Parathyroid adenoma (tissue), 2 donors: Measurements from ENCODE around the gene APBA2.

ENCODE experiments used
- H2AFZ ChIP-seq: fragments of 300-600 bp; sonication (generic); one replicate; pipeline ENCODE4 v1.7.0; 2017; ENCODE audit warnings: antibody characterized with exemption, mild to moderate bottlenecking
- H3K27ac ChIP-seq: fragments of 300-600 bp; sonication (generic); one replicate; pipeline ENCODE4 v1.7.0; 2017
- H3K27me3 ChIP-seq: fragments of 300-600 bp; sonication (generic); one replicate; pipeline ENCODE4 v1.7.0; 2017; ENCODE audit warnings: low read length; ENCODE audit not compliant: control insufficient read depth, insufficient read depth
- H3K36me3 ChIP-seq: fragments of 300-600 bp; sonication (generic); one replicate; pipeline ENCODE4 v1.7.0; 2017; ENCODE audit warnings: low read length; ENCODE audit not compliant: control insufficient read depth, insufficient read depth
- H3K4me1 ChIP-seq: fragments of 300-600 bp; sonication (generic); one replicate; pipeline ENCODE4 v1.7.0; 2017; ENCODE audit warnings: control low read depth
- H3K4me2 ChIP-seq: fragments of 300-600 bp; sonication (generic); one replicate; pipeline ENCODE4 v1.7.0; 2017; ENCODE audit warnings: low read length
- H3K4me3 ChIP-seq: fragments of 300-600 bp; sonication (generic); one replicate; pipeline ENCODE4 v1.7.0; 2017; ENCODE audit warnings: low read depth, low read length
- H3K79me2 ChIP-seq: fragments of 300-600 bp; sonication (generic); one replicate; pipeline ENCODE4 v1.7.0; 2017; ENCODE audit warnings: control low read depth
- H3K9ac ChIP-seq: fragments of 300-600 bp; sonication (generic); one replicate; pipeline ENCODE4 v1.7.0; 2017; ENCODE audit warnings: mild to moderate bottlenecking
- H3K9me3 ChIP-seq: fragments of 300-600 bp; sonication (generic); one replicate; pipeline ENCODE4 v1.7.0; 2017; ENCODE audit warnings: low read length; ENCODE audit not compliant: control insufficient read depth
- CTCF ChIP-seq: fragments of 300-600 bp; sonication (generic); IDR thresholded peaks from one replicate; pipeline ENCODE4 v1.7.0; 2017; ENCODE audit warnings: antibody characterized with exemption, mild to moderate bottlenecking
- donor health status: primary hyperparathyroidism.

APBA2 gene

DNA sequence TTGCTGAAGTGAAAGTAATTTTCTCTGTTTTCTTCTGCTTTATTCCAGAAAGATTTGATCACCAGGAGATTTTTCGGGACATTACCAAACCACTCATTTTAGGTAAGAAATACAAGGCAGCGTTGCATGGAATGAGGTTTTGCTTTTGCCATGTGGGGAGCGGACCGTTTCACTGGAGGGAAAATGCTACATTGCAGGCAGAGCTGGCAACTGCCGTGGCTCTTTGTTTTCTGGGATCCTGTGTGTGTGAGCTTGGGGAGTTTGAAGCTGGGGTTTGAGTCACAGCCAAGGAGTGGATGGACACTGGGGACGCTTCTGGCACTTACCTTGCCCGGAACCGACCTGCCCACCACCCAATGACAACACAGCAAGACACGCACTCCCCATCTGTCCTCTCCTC is 109.9 kb downstream of the APBA2 start:
- Histone ChIP-seq H3K36me3 (no peaks in the 10 kb centered on the region), H2AFZ (no peak overlapping the region), H3K79me2 (no peaks in the 10 kb centered on the region), H3K4me1 (no peaks in the 10 kb centered on the region), H3K4me2 (no peak overlapping the region), H3K9me3 (no peaks in the 10 kb centered on the region), H3K9ac (no peak overlapping the region), H3K27me3 (no peaks in the 10 kb centered on the region), H3K4me3 (no peak overlapping the region), H3K27ac (no peak overlapping the region)
- no peak for TF ChIP-seq CTCF

- no peak overlapping the region for H3K9ac ChIP-seq
- H3K4me3 ChIP-seq: no peak overlapping the region
- H3K4me2 ChIP-seq: no peak overlapping the region
- TF ChIP-seq CTCF: no peak
- H3K27ac ChIP-seq: no peak overlapping the region
- no peaks in the 10 kb centered on the region for H3K27me3 ChIP-seq
- no peaks in the 10 kb centered on the region for H3K4me1 ChIP-seq
- no peaks in the 10 kb centered on the region for H3K36me3 ChIP-seq
- no peaks in the 10 kb centered on the region for H3K79me2 ChIP-seq
- H2AFZ ChIP-seq: no peak overlapping the region
- H3K9me3 ChIP-seq: no peaks in the 10 kb centered on the region
Measured at GRCh38 chr15:28996289-28996688, 110.5 kb downstream of the APBA2 start.

GRCh38 chr15:28996953-28997352 is 111.2 kb downstream of the APBA2 start:
- H3K79me2 ChIP-seq: no peaks in the 10 kb centered on the region
- H3K4me3 ChIP-seq: no peak overlapping the region

GRCh38 chr15:28997791-28998190 is 112.0 kb downstream of the APBA2 start:
- no peaks in the 10 kb centered on the region for H3K36me3 ChIP-seq
- TF ChIP-seq CTCF: no peak
- no peaks in the 10 kb centered on the region for H3K27me3 ChIP-seq
- H2AFZ ChIP-seq: no peak overlapping the region
- no peaks in the 10 kb centered on the region for H3K79me2 ChIP-seq
- H3K4me3 ChIP-seq: no peak overlapping the region
- no peaks in the 10 kb centered on the region for H3K4me1 ChIP-seq
- no peak overlapping the region for H3K9ac ChIP-seq
- H3K4me2 ChIP-seq: no peak overlapping the region
- H3K27ac ChIP-seq: no peak overlapping the region
- H3K9me3 ChIP-seq: no peaks in the 10 kb centered on the region

More at GRCh38 chr15:28996953-28997352, 111.2 kb downstream of the APBA2 start:
- H3K36me3 ChIP-seq: no peaks in the 10 kb centered on the region
- H3K9me3 ChIP-seq: no peaks in the 10 kb centered on the region
- H3K27me3 ChIP-seq: no peaks in the 10 kb centered on the region
- H3K27ac ChIP-seq: no peak overlapping the region
- no peak for TF ChIP-seq CTCF
- no peak overlapping the region for H3K4me2 ChIP-seq
- no peaks in the 10 kb centered on the region for H3K4me1 ChIP-seq
- H3K9ac ChIP-seq: no peak overlapping the region
- H2AFZ ChIP-seq: no peak overlapping the region

GRCh38 chr15:28998511-28998910 is 112.7 kb downstream of the APBA2 start:
- Histone ChIP-seq H3K79me2 (no peaks in the 10 kb centered on the region), H3K9me3 (no peaks in the 10 kb centered on the region), H3K4me2 (no peak overlapping the region), H3K4me1 (no peaks in the 10 kb centered on the region), H3K36me3 (no peaks in the 10 kb centered on the region), H3K4me3 (no peak overlapping the region), H3K27me3 (no peaks in the 10 kb centered on the region), H3K27ac (no peak overlapping the region), H2AFZ (no peak overlapping the region), H3K9ac (no peak overlapping the region)
- TF ChIP-seq CTCF: no peak
